ENCODE results near the gene FRMD5.

Gene FRMD5

DNA sequence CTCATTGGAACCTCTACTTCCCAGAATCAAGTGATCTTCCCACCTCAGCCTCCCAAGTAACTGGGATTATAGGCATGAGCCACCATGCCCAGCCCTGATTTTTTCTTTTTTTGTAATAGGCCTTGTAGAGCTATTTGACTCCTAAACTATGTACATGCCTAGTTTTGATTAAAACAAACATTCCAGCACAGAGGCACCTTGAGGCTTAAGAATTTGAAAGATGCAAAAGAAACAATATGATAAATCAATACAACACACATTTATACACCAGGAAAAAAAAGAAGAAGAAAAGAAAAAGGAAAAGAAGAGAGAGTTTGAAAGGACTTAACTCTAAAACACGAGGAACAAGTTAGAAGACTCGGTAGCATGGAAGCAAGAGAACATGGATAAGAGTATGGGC is 13.9 kb upstream of the FRMD5 start:
- H3K9me3 ChIP-seq (ENCODE audit: control insufficient read depth, low read length) = no peaks in the 10 kb centered on the region
- WGBS, 2 experiments (ENCODE audit: insufficient coverage in 2 of 2) = 86 to 100% methylated on average over 2 of the region's 2 CpGs
- no peak overlapping the region for H3K27ac ChIP-seq (ENCODE audit: low read depth, low read length, severe bottlenecking)
- peaks cover 4% of the 10 kb centered on the region for H3K4me1 ChIP-seq (ENCODE audit: control insufficient read depth, insufficient read depth, low read length, poor library complexity, severe bottlenecking)
- H3K36me3 ChIP-seq (ENCODE audit: control insufficient read depth, insufficient read depth, low read length) = no peaks in the 10 kb centered on the region
- no peak overlapping the region for H3K4me3 ChIP-seq (ENCODE audit: extremely low read depth, insufficient read depth, low read length, poor library complexity, severe bottlenecking)

DNA sequence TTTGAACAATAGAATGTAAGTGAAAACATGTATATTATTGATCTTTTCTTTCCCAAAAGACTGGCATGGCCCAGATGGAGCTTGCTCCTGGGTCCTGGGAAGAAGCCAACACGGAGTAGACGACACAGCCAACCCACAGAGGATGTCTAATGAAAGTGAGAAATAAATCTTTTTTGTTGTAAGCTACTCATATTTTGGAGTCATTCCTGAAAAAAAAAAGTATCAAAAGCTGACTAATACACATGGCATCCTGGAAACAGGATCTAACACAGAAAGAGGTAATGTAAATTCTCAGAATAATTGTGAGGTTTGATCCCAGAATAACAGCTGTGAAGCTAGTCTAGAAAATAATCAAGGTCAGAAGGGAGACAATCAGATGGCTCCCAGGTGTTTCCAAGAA is 12.6 kb upstream of the FRMD5 start:
- peaks cover 4% of the 10 kb centered on the region for H3K4me1 ChIP-seq (ENCODE audit: control insufficient read depth, insufficient read depth, low read length, poor library complexity, severe bottlenecking)
- no peak overlapping the region for H3K4me3 ChIP-seq (ENCODE audit: extremely low read depth, insufficient read depth, low read length, poor library complexity, severe bottlenecking)
- no peaks in the 10 kb centered on the region for H3K9me3 ChIP-seq (ENCODE audit: control insufficient read depth, low read length)
- no peaks in the 10 kb centered on the region for H3K36me3 ChIP-seq (ENCODE audit: control insufficient read depth, insufficient read depth, low read length)
- WGBS, 2 experiments (ENCODE audit: insufficient coverage in 2 of 2) = no CpG with 5 or more reads among the region's 2 CpGs
- no peak overlapping the region for H3K27ac ChIP-seq (ENCODE audit: low read depth, low read length, severe bottlenecking)

DNA sequence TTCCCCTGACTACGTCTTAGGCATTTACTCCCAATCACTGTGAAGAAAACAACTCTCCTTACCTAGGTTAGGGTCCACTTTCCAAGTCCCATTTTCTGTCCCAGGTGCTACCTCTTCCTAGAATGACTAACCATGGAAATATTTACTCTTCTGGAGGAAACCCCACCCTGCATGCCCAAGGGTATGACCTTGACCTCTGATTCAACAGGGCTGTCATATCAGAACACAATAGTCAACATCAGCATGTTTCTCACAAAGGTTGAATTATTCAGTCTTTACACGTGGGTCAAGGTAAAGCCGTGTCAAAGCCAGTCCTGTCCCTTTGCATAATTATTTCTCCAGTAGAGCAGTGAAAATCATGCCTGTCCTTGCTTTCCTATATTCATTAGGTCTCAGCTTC is 4.3 kb upstream of the FRMD5 start:
- H3K4me3 ChIP-seq (ENCODE audit: extremely low read depth, insufficient read depth, low read length, poor library complexity, severe bottlenecking) = no peak overlapping the region
- no peaks in the 10 kb centered on the region for H3K4me1 ChIP-seq (ENCODE audit: control insufficient read depth, insufficient read depth, low read length, poor library complexity, severe bottlenecking)
- no peak overlapping the region for H3K27ac ChIP-seq (ENCODE audit: low read depth, low read length, severe bottlenecking)
- 73 to 81% methylated on average over 3 of the region's 3 CpGs for WGBS, 2 experiments (ENCODE audit: insufficient coverage in 2 of 2)
- H3K9me3 ChIP-seq (ENCODE audit: control insufficient read depth, low read length) = no peaks in the 10 kb centered on the region
- no peaks in the 10 kb centered on the region for H3K36me3 ChIP-seq (ENCODE audit: control insufficient read depth, insufficient read depth, low read length)

DNA sequence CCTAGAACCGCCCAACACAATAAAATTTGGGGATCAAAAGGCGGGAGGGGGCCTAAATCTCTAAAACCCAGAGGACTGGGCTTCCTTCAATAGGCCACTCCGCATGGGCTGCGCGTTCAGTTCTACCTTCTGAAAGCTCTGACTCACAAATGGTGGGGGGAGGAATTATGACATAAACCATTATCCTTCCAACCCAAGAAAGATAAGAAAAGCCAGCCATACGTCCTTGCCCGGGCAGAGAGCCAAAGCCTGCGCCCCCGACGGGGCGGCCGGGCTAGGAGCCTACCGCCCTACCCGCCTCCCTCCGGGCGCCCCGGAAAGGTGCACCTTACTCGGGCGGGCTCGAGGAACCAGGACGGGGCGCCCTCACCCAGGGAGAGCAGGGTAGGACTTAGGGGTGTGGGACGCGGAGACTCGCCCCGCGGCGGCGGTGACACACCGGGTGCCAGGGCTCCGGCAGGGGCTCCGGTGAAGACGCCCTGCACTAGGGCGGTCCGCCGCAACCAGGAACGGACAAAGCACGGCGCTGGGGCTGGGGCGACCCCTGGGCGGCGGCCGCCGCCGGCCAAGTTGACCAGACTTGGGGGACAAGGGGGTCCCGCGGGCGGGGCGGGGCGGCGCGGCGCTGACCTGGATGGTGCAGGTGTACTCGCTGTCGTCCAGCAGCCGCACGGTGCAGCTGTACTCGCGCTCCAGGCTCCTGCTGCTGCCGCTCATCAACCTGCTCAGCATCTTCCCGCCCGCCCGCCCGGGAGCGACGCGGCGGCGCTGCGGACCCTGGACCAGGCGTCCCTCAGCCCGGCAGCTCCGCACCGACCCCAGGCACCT is 534 bp downstream of the FRMD5 start:
- peak overlapping the region; percentile 48 for H3K4me3 ChIP-seq (ENCODE audit: extremely low read depth, insufficient read depth, low read length, poor library complexity, severe bottlenecking)
- no peak overlapping the region for H3K27ac ChIP-seq (ENCODE audit: low read depth, low read length, severe bottlenecking)
- H3K36me3 ChIP-seq (ENCODE audit: control insufficient read depth, insufficient read depth, low read length) = no peaks in the 10 kb centered on the region
- no peaks in the 10 kb centered on the region for H3K9me3 ChIP-seq (ENCODE audit: control insufficient read depth, low read length)
- WGBS, 2 experiments (ENCODE audit: insufficient coverage in 2 of 2) = 0% methylated on average over 40 to 46 of the region's 74 CpGs
- H3K4me1 ChIP-seq (ENCODE audit: control insufficient read depth, insufficient read depth, low read length, poor library complexity, severe bottlenecking) = peaks cover 5% of the 10 kb centered on the region

DNA sequence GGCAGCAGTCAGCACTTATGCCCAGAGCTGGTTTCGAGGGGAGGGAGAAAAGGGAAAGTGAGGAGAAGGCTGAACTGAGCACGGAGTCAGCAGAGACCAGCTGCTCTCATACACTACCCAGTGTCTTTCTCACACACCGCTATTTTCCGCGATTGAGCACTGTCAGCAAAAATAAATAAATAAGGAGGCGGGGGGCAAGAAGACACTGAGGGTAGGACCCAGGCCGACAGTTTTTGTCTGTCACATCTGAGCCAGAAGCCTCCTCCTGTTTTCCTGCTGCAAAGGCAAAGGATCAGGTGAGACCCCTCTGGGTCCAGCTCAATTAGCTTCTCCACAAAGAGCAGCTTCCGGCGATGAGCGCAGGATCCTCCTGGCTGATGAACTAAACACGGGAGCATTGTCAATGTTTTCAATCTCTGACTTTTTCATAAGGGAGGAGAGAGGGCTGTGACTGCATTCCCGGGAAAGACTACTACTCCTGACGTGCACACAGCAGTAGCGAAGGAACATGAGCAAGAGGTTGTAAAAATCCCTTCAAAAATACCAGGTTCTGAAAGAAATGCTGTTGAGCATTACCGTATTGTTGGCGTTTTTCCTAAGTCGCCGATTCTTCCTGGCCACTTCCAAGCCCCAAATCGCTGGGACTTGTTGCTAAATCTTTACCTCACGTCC is 1.3 kb downstream of the FRMD5 start:
- 5% methylated on average over 13 to 14 of the region's 20 CpGs for WGBS, 2 experiments (ENCODE audit: insufficient coverage in 2 of 2)
- H3K27ac ChIP-seq (ENCODE audit: low read depth, low read length, severe bottlenecking) = no peak overlapping the region
- peaks cover 5% of the 10 kb centered on the region for H3K4me1 ChIP-seq (ENCODE audit: control insufficient read depth, insufficient read depth, low read length, poor library complexity, severe bottlenecking)

DNA sequence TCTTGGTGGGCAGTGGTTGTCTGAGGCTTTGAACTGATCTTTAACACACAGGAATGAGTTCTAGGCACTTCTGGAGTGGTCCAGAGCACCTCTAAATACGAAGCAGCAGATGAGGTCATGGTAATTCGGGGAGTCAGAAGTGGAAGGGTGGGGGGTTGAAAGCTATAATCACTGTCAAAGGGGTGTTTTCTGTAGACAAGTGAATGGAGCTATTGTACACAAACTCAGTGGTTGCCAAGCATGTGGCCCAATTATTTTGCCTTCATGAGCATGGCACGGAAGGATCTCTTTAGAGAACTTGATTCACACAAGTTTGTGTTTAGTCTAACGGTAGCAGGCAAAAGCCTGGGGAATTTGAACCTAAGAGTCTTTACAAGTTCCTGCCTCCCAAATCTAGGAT is 6.3 kb downstream of the FRMD5 start:
- WGBS, 2 experiments (ENCODE audit: insufficient coverage in 2 of 2) = 77 to 93% methylated on average over 2 to 4 of the region's 4 CpGs
- Histone ChIP-seq H3K27ac (ENCODE audit: low read depth, low read length, severe bottlenecking) (no peak overlapping the region), H3K36me3 (ENCODE audit: control insufficient read depth, insufficient read depth, low read length) (no peaks in the 10 kb centered on the region), H3K4me3 (ENCODE audit: extremely low read depth, insufficient read depth, low read length, poor library complexity, severe bottlenecking) (no peak overlapping the region), H3K4me1 (ENCODE audit: control insufficient read depth, insufficient read depth, low read length, poor library complexity, severe bottlenecking) (peaks cover under 1% of the 10 kb centered on the region), H3K9me3 (ENCODE audit: control insufficient read depth, low read length) (no peaks in the 10 kb centered on the region)

More for the DNA sequence above, 1.3 kb downstream of the FRMD5 start:
- Histone ChIP-seq H3K36me3 (ENCODE audit: control insufficient read depth, insufficient read depth, low read length) (no peaks in the 10 kb centered on the region), H3K4me3 (ENCODE audit: extremely low read depth, insufficient read depth, low read length, poor library complexity, severe bottlenecking) (peak overlapping the region; percentile 48), H3K9me3 (ENCODE audit: control insufficient read depth, low read length) (no peaks in the 10 kb centered on the region)

DNA sequence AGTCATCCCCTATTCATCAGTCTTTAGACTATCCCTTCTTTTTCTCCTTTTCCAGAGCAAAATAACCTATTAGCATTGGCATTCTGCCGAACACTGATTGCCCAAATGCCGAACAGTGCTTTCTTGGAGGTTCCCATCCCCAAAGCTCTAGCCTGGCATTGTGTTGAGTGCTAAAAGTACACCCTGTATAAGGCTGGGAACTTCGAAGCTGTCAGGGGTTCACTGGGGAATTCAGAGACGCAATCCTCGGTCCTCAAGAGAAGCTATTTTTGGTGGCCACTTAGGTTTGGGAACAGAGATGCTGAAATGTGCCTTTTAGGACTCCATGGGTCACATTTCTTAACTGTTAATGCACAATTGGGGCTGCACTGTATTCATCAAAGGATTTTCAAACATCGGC is 8.4 kb downstream of the FRMD5 start:
- Histone ChIP-seq H3K4me3 (ENCODE audit: extremely low read depth, insufficient read depth, low read length, poor library complexity, severe bottlenecking) (no peak overlapping the region), H3K9me3 (ENCODE audit: control insufficient read depth, low read length) (no peaks in the 10 kb centered on the region), H3K4me1 (ENCODE audit: control insufficient read depth, insufficient read depth, low read length, poor library complexity, severe bottlenecking) (no peaks in the 10 kb centered on the region), H3K36me3 (ENCODE audit: control insufficient read depth, insufficient read depth, low read length) (no peaks in the 10 kb centered on the region), H3K27ac (ENCODE audit: low read depth, low read length, severe bottlenecking) (no peak overlapping the region)
- WGBS, 2 experiments (ENCODE audit: insufficient coverage in 2 of 2) = 88 to 92% methylated on average over 5 to 6 of the region's 6 CpGs

DNA sequence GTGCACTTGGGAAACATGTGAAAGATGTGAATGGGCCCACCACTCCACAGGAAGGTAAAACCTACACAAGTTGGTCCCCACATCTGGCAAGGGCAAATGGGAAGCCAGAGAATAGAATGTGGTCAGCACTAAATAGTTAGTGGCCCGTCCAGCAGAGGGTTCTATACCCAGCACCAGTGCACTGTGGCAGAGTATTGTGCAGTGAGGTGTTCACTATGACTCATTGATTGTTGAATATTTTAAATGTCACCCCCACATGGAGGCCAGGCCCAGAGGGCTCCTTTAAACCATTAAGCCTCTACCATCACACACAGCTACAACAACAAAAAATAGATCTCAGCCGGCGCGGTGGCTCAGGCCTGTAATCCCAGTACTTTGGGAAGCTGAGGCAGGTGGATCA is 11.7 kb downstream of the FRMD5 start:
- no peak overlapping the region for H3K4me3 ChIP-seq (ENCODE audit: extremely low read depth, insufficient read depth, low read length, poor library complexity, severe bottlenecking)
- H3K4me1 ChIP-seq (ENCODE audit: control insufficient read depth, insufficient read depth, low read length, poor library complexity, severe bottlenecking) = no peaks in the 10 kb centered on the region
- no peak overlapping the region for H3K27ac ChIP-seq (ENCODE audit: low read depth, low read length, severe bottlenecking)
- 100% methylated on average over 1 to 2 of the region's 4 CpGs for WGBS, 2 experiments (ENCODE audit: insufficient coverage in 2 of 2)
- no peaks in the 10 kb centered on the region for H3K36me3 ChIP-seq (ENCODE audit: control insufficient read depth, insufficient read depth, low read length)
- no peaks in the 10 kb centered on the region for H3K9me3 ChIP-seq (ENCODE audit: control insufficient read depth, low read length)

DNA sequence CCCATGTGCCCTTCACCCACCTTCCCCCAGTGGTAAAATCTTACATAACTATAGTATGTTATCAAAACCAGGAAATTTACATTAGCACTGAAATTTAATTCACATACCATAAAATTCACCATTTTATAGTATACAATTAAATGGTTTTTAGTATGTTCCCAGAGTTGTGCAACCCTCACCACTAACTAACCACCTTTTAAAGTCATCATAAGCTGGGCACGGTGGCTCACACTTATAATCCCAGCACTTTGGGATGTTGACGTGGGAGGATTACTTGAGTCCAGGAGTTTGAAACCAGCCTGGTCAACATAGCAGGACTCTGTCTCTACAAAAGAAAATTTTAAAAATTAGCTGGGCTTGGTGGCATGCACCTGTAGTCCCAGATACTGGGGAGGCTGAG is 13.7 kb downstream of the FRMD5 start:
- Histone ChIP-seq H3K4me3 (ENCODE audit: extremely low read depth, insufficient read depth, low read length, poor library complexity, severe bottlenecking) (no peak overlapping the region), H3K27ac (ENCODE audit: low read depth, low read length, severe bottlenecking) (no peak overlapping the region), H3K9me3 (ENCODE audit: control insufficient read depth, low read length) (no peaks in the 10 kb centered on the region), H3K36me3 (ENCODE audit: control insufficient read depth, insufficient read depth, low read length) (no peaks in the 10 kb centered on the region), H3K4me1 (ENCODE audit: control insufficient read depth, insufficient read depth, low read length, poor library complexity, severe bottlenecking) (no peaks in the 10 kb centered on the region)
- WGBS, 2 experiments (ENCODE audit: insufficient coverage in 2 of 2) = no CpG with 5 or more reads among the region's 2 CpGs

DNA sequence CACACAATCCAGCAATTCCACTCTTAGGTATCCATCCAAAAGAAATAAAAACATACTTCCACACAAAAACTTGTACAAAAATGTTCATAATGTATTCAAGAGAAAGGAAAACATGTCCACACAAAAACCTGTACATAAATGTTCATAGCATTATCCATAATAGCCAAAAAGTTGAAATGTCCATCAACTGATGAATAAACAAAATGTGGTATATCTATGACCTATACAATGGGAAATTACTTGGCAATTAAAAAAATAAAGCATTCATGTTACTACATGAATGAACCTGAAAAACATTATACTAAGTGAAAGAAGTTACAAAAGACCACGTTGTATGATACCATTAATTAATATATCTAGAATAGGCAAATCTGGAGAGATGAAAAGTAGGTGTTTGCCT is 17.9 kb downstream of the FRMD5 start:
- H3K27ac ChIP-seq (ENCODE audit: low read depth, low read length, severe bottlenecking) = no peak overlapping the region
- H3K9me3 ChIP-seq (ENCODE audit: control insufficient read depth, low read length) = no peaks in the 10 kb centered on the region
- H3K4me1 ChIP-seq (ENCODE audit: control insufficient read depth, insufficient read depth, low read length, poor library complexity, severe bottlenecking) = no peaks in the 10 kb centered on the region
- no peak overlapping the region for H3K4me3 ChIP-seq (ENCODE audit: extremely low read depth, insufficient read depth, low read length, poor library complexity, severe bottlenecking)
- H3K36me3 ChIP-seq (ENCODE audit: control insufficient read depth, insufficient read depth, low read length) = no peaks in the 10 kb centered on the region
- no CpG with 5 or more reads among the region's 1 CpG for WGBS, 2 experiments (ENCODE audit: insufficient coverage in 2 of 2)

DNA sequence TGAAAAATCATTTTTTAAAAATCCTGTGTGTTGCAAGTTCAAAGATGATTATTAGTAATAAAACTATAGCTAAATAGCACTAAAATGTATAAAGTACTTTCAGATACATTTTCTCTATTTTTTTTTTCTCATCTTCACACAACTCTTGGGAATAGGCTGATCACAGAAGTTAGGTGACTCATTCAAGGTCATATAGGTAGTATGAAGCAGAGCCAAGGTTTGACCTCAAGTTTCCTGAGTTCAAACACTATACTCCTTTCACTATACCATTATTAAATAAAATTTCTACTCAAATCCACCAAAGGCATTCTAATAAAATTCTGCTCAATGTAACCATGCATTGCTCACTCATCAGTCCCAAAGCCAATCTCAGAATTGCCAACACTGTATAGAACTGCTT is 21.3 kb downstream of the FRMD5 start:
- no peaks in the 10 kb centered on the region for H3K9me3 ChIP-seq (ENCODE audit: control insufficient read depth, low read length)
- H3K36me3 ChIP-seq (ENCODE audit: control insufficient read depth, insufficient read depth, low read length) = no peaks in the 10 kb centered on the region
- H3K4me1 ChIP-seq (ENCODE audit: control insufficient read depth, insufficient read depth, low read length, poor library complexity, severe bottlenecking) = no peaks in the 10 kb centered on the region
- no peak overlapping the region for H3K27ac ChIP-seq (ENCODE audit: low read depth, low read length, severe bottlenecking)
- H3K4me3 ChIP-seq (ENCODE audit: extremely low read depth, insufficient read depth, low read length, poor library complexity, severe bottlenecking) = no peak overlapping the region
